ENCODE measurements around the gene CHCHD4. TPM values are rescaled to one million over a fixed set of nuclear protein-coding genes. Genes with fewer than 3 reads are reported as not detected.

CHCHD4 gene
- polyA plus RNA-seq, 1 donor (not counting 4 experiments of a cell fraction or from before 2014, with no cell fraction given) = 22.1 TPM

DNA sequence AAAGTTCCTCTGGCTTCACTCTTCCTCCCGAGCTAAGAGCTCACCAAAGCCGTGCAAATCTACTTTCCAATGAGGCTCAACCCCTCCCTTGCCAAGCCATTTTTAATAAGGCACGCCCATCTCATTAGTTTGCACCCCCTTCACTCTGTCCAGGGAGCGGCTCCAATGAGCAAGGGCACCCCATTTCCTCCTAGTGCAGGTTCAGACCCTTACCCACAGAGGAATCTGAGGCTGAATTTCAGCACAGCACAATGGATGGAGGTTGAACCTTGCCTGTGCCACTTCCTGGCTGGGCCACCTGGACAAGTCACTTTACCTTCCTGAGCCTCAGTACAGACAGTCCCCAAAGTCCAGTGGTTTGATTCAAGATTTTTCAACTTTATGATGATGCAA lies 28.3 kb upstream of the CHCHD4 start:
- Histone ChIP-seq H3K36me3 (ENCODE audit: control insufficient read depth in 2 of 2, extremely low read depth in 1 of 2, insufficient read depth in 2 of 2, low read length in 2 of 2) (peaks cover 35 to 61% of the 10 kb centered on the region in 2 experiments), H3K79me2 (ENCODE audit: control insufficient read depth, insufficient read depth, low read length) (peaks cover 11% of the 10 kb centered on the region), H4K20me1 (ENCODE audit: control insufficient read depth, extremely low read depth, insufficient read depth, low read length) (no peaks in the 10 kb centered on the region), H3K27me3 (ENCODE audit: control insufficient read depth, extremely low read depth, insufficient read depth, low read length) (no peaks in the 10 kb centered on the region), H3K9ac (ENCODE audit: control insufficient read depth, extremely low read depth, insufficient read depth, low read length) (no peak overlapping the region), H3K4me1 (ENCODE audit: control insufficient read depth, extremely low read depth, insufficient read depth, low read length) (peaks cover 28% of the 10 kb centered on the region), H3K4me3 (ENCODE audit: control insufficient read depth in 2 of 3, extremely low read depth in 1 of 3, insufficient read depth in 2 of 3, low read depth in 1 of 3, low read length in 3 of 3) (no peak overlapping the region), H3K9me3 (ENCODE audit: control insufficient read depth, low read depth, low read length) (no peaks in the 10 kb centered on the region), H3K27ac (ENCODE audit: control insufficient read depth, insufficient read depth, low read length) (no peak overlapping the region), H3K9me1 (ENCODE audit: control insufficient read depth, extremely low read depth, insufficient read depth, low read length) (no peaks in the 10 kb centered on the region), H2AFZ (ENCODE audit: control insufficient read depth, low read length) (no peak overlapping the region), H3K4me2 (ENCODE audit: control insufficient read depth, extremely low read depth, insufficient read depth, low read depth, low read length) (no peak overlapping the region)
- TF ChIP-seq, protein P1, sequence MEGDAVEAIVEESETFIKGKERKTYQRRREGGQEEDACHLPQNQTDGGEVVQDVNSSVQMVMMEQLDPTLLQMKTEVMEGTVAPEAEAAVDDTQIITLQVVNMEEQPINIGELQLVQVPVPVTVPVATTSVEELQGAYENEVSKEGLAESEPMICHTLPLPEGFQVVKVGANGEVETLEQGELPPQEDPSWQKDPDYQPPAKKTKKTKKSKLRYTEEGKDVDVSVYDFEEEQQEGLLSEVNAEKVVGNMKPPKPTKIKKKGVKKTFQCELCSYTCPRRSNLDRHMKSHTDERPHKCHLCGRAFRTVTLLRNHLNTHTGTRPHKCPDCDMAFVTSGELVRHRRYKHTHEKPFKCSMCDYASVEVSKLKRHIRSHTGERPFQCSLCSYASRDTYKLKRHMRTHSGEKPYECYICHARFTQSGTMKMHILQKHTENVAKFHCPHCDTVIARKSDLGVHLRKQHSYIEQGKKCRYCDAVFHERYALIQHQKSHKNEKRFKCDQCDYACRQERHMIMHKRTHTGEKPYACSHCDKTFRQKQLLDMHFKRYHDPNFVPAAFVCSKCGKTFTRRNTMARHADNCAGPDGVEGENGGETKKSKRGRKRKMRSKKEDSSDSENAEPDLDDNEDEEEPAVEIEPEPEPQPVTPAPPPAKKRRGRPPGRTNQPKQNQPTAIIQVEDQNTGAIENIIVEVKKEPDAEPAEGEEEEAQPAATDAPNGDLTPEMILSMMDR (optimal IDR thresholded peaks at IDR 0.05 in 1 of 3, IDR thresholded peaks at IDR 0.05 in 1 of 3, conservative IDR thresholded peaks at IDR 0.05 in 1 of 3; ENCODE audit: extremely low read depth in 1 of 3, insufficient read depth in 2 of 3, low read length in 3 of 3) = no peak
- no peak for TF ChIP-seq EZH2 (IDR thresholded peaks at IDR 0.05; ENCODE audit: low read length)
- FAIRE-seq = no peak
- dilution Hi-C loops (cut with MboI; ENCODE audit: extremely low pct_ligation_motif_present, low sequenced_read_pairs) = no loop called here
- no peak for DNase-seq (ENCODE audit: low read depth, low spot score)

- no peak overlapping the region for H3K9ac ChIP-seq (ENCODE audit: control insufficient read depth, extremely low read depth, insufficient read depth, low read length)
- H3K36me3 ChIP-seq (ENCODE audit: control insufficient read depth in 2 of 2, extremely low read depth in 1 of 2, insufficient read depth in 2 of 2, low read length in 2 of 2) = peaks cover 36 to 60% of the 10 kb centered on the region in 2 experiments
- H3K79me2 ChIP-seq (ENCODE audit: control insufficient read depth, insufficient read depth, low read length) = peaks cover 11% of the 10 kb centered on the region
- no peaks in the 10 kb centered on the region for H3K9me3 ChIP-seq (ENCODE audit: control insufficient read depth, low read depth, low read length)
- H3K27me3 ChIP-seq (ENCODE audit: control insufficient read depth, extremely low read depth, insufficient read depth, low read length) = no peaks in the 10 kb centered on the region
- H2AFZ ChIP-seq (ENCODE audit: control insufficient read depth, low read length) = no peak overlapping the region
- no peak overlapping the region for H3K27ac ChIP-seq (ENCODE audit: control insufficient read depth, insufficient read depth, low read length)
- DNase-seq (ENCODE audit: low read depth, low spot score) (no peak), FAIRE-seq (no peak)
- TF ChIP-seq, protein P1 (optimal IDR thresholded peaks at IDR 0.05 in 1 of 3, IDR thresholded peaks at IDR 0.05 in 1 of 3, conservative IDR thresholded peaks at IDR 0.05 in 1 of 3; ENCODE audit: extremely low read depth in 1 of 3, insufficient read depth in 2 of 3, low read length in 3 of 3) = peak; percentile 33 to 52 (median 40)
- no peak for TF ChIP-seq EZH2 (IDR thresholded peaks at IDR 0.05; ENCODE audit: low read length)
- no peak overlapping the region for H3K4me2 ChIP-seq (ENCODE audit: control insufficient read depth, extremely low read depth, insufficient read depth, low read depth, low read length)
- no peak overlapping the region for H3K4me3 ChIP-seq (ENCODE audit: control insufficient read depth in 2 of 3, extremely low read depth in 1 of 3, insufficient read depth in 2 of 3, low read depth in 1 of 3, low read length in 3 of 3)
- no peaks in the 10 kb centered on the region for H3K9me1 ChIP-seq (ENCODE audit: control insufficient read depth, extremely low read depth, insufficient read depth, low read length)
- peaks cover 24% of the 10 kb centered on the region for H3K4me1 ChIP-seq (ENCODE audit: control insufficient read depth, extremely low read depth, insufficient read depth, low read length)
- dilution Hi-C loops (cut with MboI; ENCODE audit: extremely low pct_ligation_motif_present, low sequenced_read_pairs) = no loop called here
- no peaks in the 10 kb centered on the region for H4K20me1 ChIP-seq (ENCODE audit: control insufficient read depth, extremely low read depth, insufficient read depth, low read length)
Observed at GRCh38 chr3:14152233-14152962, 27.7 kb upstream of the CHCHD4 start.

Measured in keratinocyte (primary cell).